ENCODE results near the gene MYO1B.
"Not testable (repeated sequence)": the region's sequence is repeated elsewhere in the genome, so short reads cannot be mapped to it uniquely, and the experiment has no call there.

Gene MYO1B

GRCh38 chr2:191452065-191452464 lies 206.9 kb downstream of the MYO1B start:
- H3K9me3 ChIP-seq (ENCODE audit: insufficient read depth, low read depth, low read length): peaks cover 15% of the 10 kb centered on the region
- H3K27me3 ChIP-seq (ENCODE audit: insufficient read depth, low read length): no peaks in the 10 kb centered on the region
- H3K27ac ChIP-seq (ENCODE audit: low read length): no peak overlapping the region
- H3K36me3 ChIP-seq (ENCODE audit: insufficient read depth, low read depth, low read length): no peaks in the 10 kb centered on the region
- no peaks in the 10 kb centered on the region for H3K4me1 ChIP-seq (ENCODE audit: insufficient read depth, low read length)
- no peak overlapping the region for H3K4me3 ChIP-seq (ENCODE audit: low read length)
- no peak overlapping the region for H3K9ac ChIP-seq (ENCODE audit: low read depth, low read length)

- Histone ChIP-seq H3K36me3 (ENCODE audit: insufficient read depth, low read depth, low read length) (no peaks in the 10 kb centered on the region), H3K27me3 (ENCODE audit: insufficient read depth, low read length) (no peaks in the 10 kb centered on the region), H3K9ac (ENCODE audit: low read depth, low read length) (no peak overlapping the region)
These were observed 208.6 kb downstream of the MYO1B start for GRCh38 chr2:191453761-191454160.

GRCh38 chr2:191456506-191456905 lies 211.3 kb downstream of the MYO1B start:
- not testable (repeated sequence) for H3K9ac ChIP-seq (ENCODE audit: low read depth, low read length); H3K4me3 ChIP-seq (ENCODE audit: low read length); H3K4me1 ChIP-seq (ENCODE audit: insufficient read depth, low read length); H3K36me3 ChIP-seq (ENCODE audit: insufficient read depth, low read depth, low read length); H3K27me3 ChIP-seq (ENCODE audit: insufficient read depth, low read length); H3K27ac ChIP-seq (ENCODE audit: low read length)
- H3K9me3 ChIP-seq (ENCODE audit: insufficient read depth, low read depth, low read length): peaks cover 15% of the 10 kb centered on the region

More at GRCh38 chr2:191453761-191454160, 208.6 kb downstream of the MYO1B start:
- Histone ChIP-seq H3K27ac (ENCODE audit: low read length) (no peak overlapping the region), H3K9me3 (ENCODE audit: insufficient read depth, low read depth, low read length) (peaks cover 15% of the 10 kb centered on the region), H3K4me1 (ENCODE audit: insufficient read depth, low read length) (no peaks in the 10 kb centered on the region), H3K4me3 (ENCODE audit: low read length) (no peak overlapping the region)

- Histone ChIP-seq H3K27ac (ENCODE audit: low read length) (no peak overlapping the region), H3K9me3 (ENCODE audit: insufficient read depth, low read depth, low read length) (peaks cover 10% of the 10 kb centered on the region), H3K4me3 (ENCODE audit: low read length) (no peak overlapping the region), H3K36me3 (ENCODE audit: insufficient read depth, low read depth, low read length) (no peaks in the 10 kb centered on the region), H3K27me3 (ENCODE audit: insufficient read depth, low read length) (no peaks in the 10 kb centered on the region), H3K9ac (ENCODE audit: low read depth, low read length) (no peak overlapping the region), H3K4me1 (ENCODE audit: insufficient read depth, low read length) (no peaks in the 10 kb centered on the region)
These were observed 214.0 kb downstream of the MYO1B start for GRCh38 chr2:191459158-191459557.

GRCh38 chr2:191462370-191462769 lies 217.2 kb downstream of the MYO1B start:
- Histone ChIP-seq H3K4me1 (ENCODE audit: insufficient read depth, low read length) (no peaks in the 10 kb centered on the region), H3K27me3 (ENCODE audit: insufficient read depth, low read length) (no peaks in the 10 kb centered on the region), H3K27ac (ENCODE audit: low read length) (no peak overlapping the region), H3K9me3 (ENCODE audit: insufficient read depth, low read depth, low read length) (no peaks in the 10 kb centered on the region), H3K9ac (ENCODE audit: low read depth, low read length) (no peak overlapping the region), H3K36me3 (ENCODE audit: insufficient read depth, low read depth, low read length) (no peaks in the 10 kb centered on the region), H3K4me3 (ENCODE audit: low read length) (no peak overlapping the region)

GRCh38 chr2:191463790-191464189 lies 218.6 kb downstream of the MYO1B start:
- no peaks in the 10 kb centered on the region for H3K9me3 ChIP-seq (ENCODE audit: insufficient read depth, low read depth, low read length)
- H3K4me3 ChIP-seq (ENCODE audit: low read length): no peak overlapping the region
- H3K4me1 ChIP-seq (ENCODE audit: insufficient read depth, low read length): no peaks in the 10 kb centered on the region
- H3K27me3 ChIP-seq (ENCODE audit: insufficient read depth, low read length): no peaks in the 10 kb centered on the region
- H3K27ac ChIP-seq (ENCODE audit: low read length): no peak overlapping the region
- no peaks in the 10 kb centered on the region for H3K36me3 ChIP-seq (ENCODE audit: insufficient read depth, low read depth, low read length)
- no peak overlapping the region for H3K9ac ChIP-seq (ENCODE audit: low read depth, low read length)

- H3K9me3 ChIP-seq (ENCODE audit: insufficient read depth, low read depth, low read length): no peaks in the 10 kb centered on the region
- no peak overlapping the region for H3K27ac ChIP-seq (ENCODE audit: low read length)
- no peaks in the 10 kb centered on the region for H3K27me3 ChIP-seq (ENCODE audit: insufficient read depth, low read length)
- H3K36me3 ChIP-seq (ENCODE audit: insufficient read depth, low read depth, low read length): no peaks in the 10 kb centered on the region
- no peak overlapping the region for H3K9ac ChIP-seq (ENCODE audit: low read depth, low read length)
- no peak overlapping the region for H3K4me3 ChIP-seq (ENCODE audit: low read length)
- H3K4me1 ChIP-seq (ENCODE audit: insufficient read depth, low read length): no peaks in the 10 kb centered on the region
These were observed 220.7 kb downstream of the MYO1B start for GRCh38 chr2:191465766-191466420.

- no peaks in the 10 kb centered on the region for H3K9me3 ChIP-seq (ENCODE audit: insufficient read depth, low read depth, low read length)
- H3K36me3 ChIP-seq (ENCODE audit: insufficient read depth, low read depth, low read length): no peaks in the 10 kb centered on the region
- H3K27ac ChIP-seq (ENCODE audit: low read length): no peak overlapping the region
- no peaks in the 10 kb centered on the region for H3K27me3 ChIP-seq (ENCODE audit: insufficient read depth, low read length)
- H3K4me3 ChIP-seq (ENCODE audit: low read length): no peak overlapping the region
- H3K9ac ChIP-seq (ENCODE audit: low read depth, low read length): no peak overlapping the region
- no peaks in the 10 kb centered on the region for H3K4me1 ChIP-seq (ENCODE audit: insufficient read depth, low read length)
These were observed 221.9 kb downstream of the MYO1B start for GRCh38 chr2:191467113-191467512.

- H3K9me3 ChIP-seq (ENCODE audit: insufficient read depth, low read depth, low read length): no peaks in the 10 kb centered on the region
- no peak overlapping the region for H3K9ac ChIP-seq (ENCODE audit: low read depth, low read length)
- H3K27ac ChIP-seq (ENCODE audit: low read length): no peak overlapping the region
These were observed 225.1 kb downstream of the MYO1B start for GRCh38 chr2:191470306-191470705.

GRCh38 chr2:191474464-191474863 lies 229.3 kb downstream of the MYO1B start:
- no peaks in the 10 kb centered on the region for H3K9me3 ChIP-seq (ENCODE audit: insufficient read depth, low read depth, low read length)
- no peak overlapping the region for H3K27ac ChIP-seq (ENCODE audit: low read length)
- H3K36me3 ChIP-seq (ENCODE audit: insufficient read depth, low read depth, low read length): no peaks in the 10 kb centered on the region
- H3K27me3 ChIP-seq (ENCODE audit: insufficient read depth, low read length): no peaks in the 10 kb centered on the region
- H3K4me1 ChIP-seq (ENCODE audit: insufficient read depth, low read length): no peaks in the 10 kb centered on the region; the same call in 1 of the 2 replicates
- H3K4me3 ChIP-seq (ENCODE audit: low read length): no peak overlapping the region
- H3K9ac ChIP-seq (ENCODE audit: low read depth, low read length): no peak overlapping the region

More at GRCh38 chr2:191470306-191470705, 225.1 kb downstream of the MYO1B start:
- Histone ChIP-seq H3K4me3 (ENCODE audit: low read length) (no peak overlapping the region), H3K27me3 (ENCODE audit: insufficient read depth, low read length) (no peaks in the 10 kb centered on the region), H3K4me1 (ENCODE audit: insufficient read depth, low read length) (no peaks in the 10 kb centered on the region), H3K36me3 (ENCODE audit: insufficient read depth, low read depth, low read length) (no peaks in the 10 kb centered on the region)
